Measurements from ENCODE around the gene TMEM39A. TPM values are rescaled to one million over a fixed set of nuclear protein-coding genes. Genes with fewer than 3 reads are reported as not detected.

TMEM39A gene
- total and polyA plus RNA-seq, 4 donors: 4.7 to 69.2 (median 17.5) TPM

GRCh38 chr3:119420196-119420595 is 43.2 kb downstream of the TMEM39A start:
- 46% methylated on average over 2 of the region's 2 CpGs for WGBS
- no peaks in the 10 kb centered on the region for H3K4me1 ChIP-seq (ENCODE audit: control insufficient read depth in 4 of 4, insufficient read depth in 4 of 4, low read length in 3 of 4)
- no peak for DNase-seq (ENCODE audit: low spot score)
- peaks cover 0 to 5% (median 0%) of the 10 kb centered on the region in 4 donors for H3K9me3 ChIP-seq (ENCODE audit: control insufficient read depth in 4 of 4, low read length in 3 of 4)
- H3K4me3 ChIP-seq (ENCODE audit: low read depth in 1 of 3, low read length in 3 of 3): no peak overlapping the region
- TF ChIP-seq RAD21 (IDR thresholded peaks at IDR 0.05) (peak in 1 of 2 donors; percentile 10), SP1 (IDR thresholded peaks at IDR 0.05) (no peak), ZBTB33 (IDR thresholded peaks at IDR 0.05) (no peak)
- H3K9ac ChIP-seq (ENCODE audit: low read depth in 1 of 2, low read length in 2 of 2): no peak overlapping the region
- no peaks in the 10 kb centered on the region for H3K27me3 ChIP-seq (ENCODE audit: control insufficient read depth in 4 of 4, insufficient read depth in 4 of 4, low read length in 3 of 4)
- H3K36me3 ChIP-seq (ENCODE audit: control insufficient read depth in 4 of 4, insufficient read depth in 3 of 4, low read depth in 1 of 4, low read length in 3 of 4): peaks cover 0 to 2% (median 0%) of the 10 kb centered on the region in 4 donors
- H3K27ac ChIP-seq (ENCODE audit: low read depth in 1 of 2, low read length in 2 of 2): no peak overlapping the region

- no peak overlapping the region for H3K27ac ChIP-seq (ENCODE audit: low read depth in 1 of 2, low read length in 2 of 2)
- peaks cover 0 to 2% (median under 1%) of the 10 kb centered on the region in 4 donors for H3K36me3 ChIP-seq (ENCODE audit: control insufficient read depth in 4 of 4, insufficient read depth in 3 of 4, low read depth in 1 of 4, low read length in 3 of 4)
- H3K9me3 ChIP-seq (ENCODE audit: control insufficient read depth in 4 of 4, low read length in 3 of 4): no peaks in the 10 kb centered on the region
- H3K4me1 ChIP-seq (ENCODE audit: control insufficient read depth in 4 of 4, insufficient read depth in 4 of 4, low read length in 3 of 4): no peaks in the 10 kb centered on the region
- H3K27me3 ChIP-seq (ENCODE audit: control insufficient read depth in 4 of 4, insufficient read depth in 4 of 4, low read length in 3 of 4): no peaks in the 10 kb centered on the region
- H3K4me3 ChIP-seq (ENCODE audit: low read depth in 1 of 3, low read length in 3 of 3): no peak overlapping the region
- TF ChIP-seq RXRA (IDR thresholded peaks at IDR 0.05): no peak
- TF ChIP-seq YY1 (IDR thresholded peaks at IDR 0.05): no peak
- no peak for TF ChIP-seq REST (IDR thresholded peaks at IDR 0.05)
- no peak for TF ChIP-seq MAX (IDR thresholded peaks at IDR 0.05)
- no peak for TF ChIP-seq JUND (IDR thresholded peaks at IDR 0.05)
- no peak for TF ChIP-seq ATF3 (IDR thresholded peaks at IDR 0.05)
- TF ChIP-seq SP1 (IDR thresholded peaks at IDR 0.05): no peak
- no peak for TF ChIP-seq NR2F2 (IDR thresholded peaks at IDR 0.05)
- TF ChIP-seq HNF4G (IDR thresholded peaks at IDR 0.05): no peak
- TF ChIP-seq CTCF (IDR thresholded peaks at IDR 0.05; ENCODE audit: low read depth, low read length, missing input control): no peak
- no peak for TF ChIP-seq GABPA (IDR thresholded peaks at IDR 0.05 in 1 of 2, conservative IDR thresholded peaks at IDR 0.05 in 1 of 2)
- TF ChIP-seq EGR1 (IDR thresholded peaks at IDR 0.05; ENCODE audit: low read depth in 2 of 2): no peak
- TF ChIP-seq HNF4A (conservative IDR thresholded peaks at IDR 0.05): no peak
- TF ChIP-seq RAD21 (IDR thresholded peaks at IDR 0.05): no peak
- no peak for TF ChIP-seq TAF1 (conservative IDR thresholded peaks at IDR 0.05)
- DNase-seq (ENCODE audit: low spot score): no peak
- H3K9ac ChIP-seq (ENCODE audit: low read depth in 1 of 2, low read length in 2 of 2): no peak overlapping the region
Measured at GRCh38 chr3:119418641-119419040, 44.8 kb downstream of the TMEM39A start.

Data from liver (tissue), 9 donors.